Measurements from ENCODE around the gene HADHB.

Gene HADHB

GRCh38 chr2:26243470-26244308 is 1.1 kb upstream of the HADHB start:
- DNase-seq (ENCODE audit: low read depth): peak; percentile 74
- peak overlapping the region; percentile 90 for H3K4me3 ChIP-seq (ENCODE audit: low read length)
- TF ChIP-seq CTCF (IDR thresholded peaks at IDR 0.05; ENCODE audit: insufficient read depth, low read depth, low read length, missing control alignments): no peak

GRCh38 chr2:26245231-26245732 is 543 bp downstream of the HADHB start:
- H3K4me3 ChIP-seq (ENCODE audit: low read length): peak overlapping the region; percentile 90
- peak; percentile 58 for DNase-seq (ENCODE audit: low read depth)
- no peak for TF ChIP-seq CTCF (IDR thresholded peaks at IDR 0.05; ENCODE audit: insufficient read depth, low read depth, low read length, missing control alignments)

GRCh38 chr2:26245810-26246209 is 1.1 kb downstream of the HADHB start:
- no peak for TF ChIP-seq CTCF (IDR thresholded peaks at IDR 0.05; ENCODE audit: insufficient read depth, low read depth, low read length, missing control alignments)
- DNase-seq (ENCODE audit: low read depth): peak; percentile 20
- peak overlapping the region; percentile 90 for H3K4me3 ChIP-seq (ENCODE audit: low read length)

GRCh38 chr2:26246818-26247217 is 2.1 kb downstream of the HADHB start:
- H3K4me3 ChIP-seq (ENCODE audit: low read length): peak overlapping the region; percentile 90
- peak; percentile 69 for DNase-seq (ENCODE audit: low read depth)
- no peak for TF ChIP-seq CTCF (IDR thresholded peaks at IDR 0.05; ENCODE audit: insufficient read depth, low read depth, low read length, missing control alignments)

- TF ChIP-seq CTCF (IDR thresholded peaks at IDR 0.05; ENCODE audit: insufficient read depth, low read depth, low read length, missing control alignments): no peak
- no peak for DNase-seq (ENCODE audit: low read depth)
Measured at GRCh38 chr2:26249625-26250024, 4.9 kb downstream of the HADHB start.

GRCh38 chr2:26251893-26252292 is 7.2 kb downstream of the HADHB start:
- TF ChIP-seq CTCF (IDR thresholded peaks at IDR 0.05; ENCODE audit: insufficient read depth, low read depth, low read length, missing control alignments): no peak
- no peak for DNase-seq (ENCODE audit: low read depth)
- H3K4me3 ChIP-seq (ENCODE audit: low read length): no peak overlapping the region

More at GRCh38 chr2:26249625-26250024, 4.9 kb downstream of the HADHB start:
- H3K4me3 ChIP-seq (ENCODE audit: low read length): no peak overlapping the region

All from epithelial cell of esophagus (primary cell).